Prostate gland (tissue), 2 donors: ENCODE data around the gene CYP27A1. TPM values are rescaled to one million over a fixed set of nuclear protein-coding genes. Genes with fewer than 3 reads are reported as not detected.

Experiments used
- DNase-seq: peaks from one replicate; pipeline ENCODE4 v3.0.0-alpha.2; 2019; ENCODE audit warnings: low spot score
- H3K27ac ChIP-seq, 2 donors: fragments of 200-600 bp; sonication (generic); 2 replicates each; pipeline ENCODE4 v1.5.1; 2017 to 2019
- H3K27me3 ChIP-seq: fragments of 200-600 bp; sonication (generic); replicated peaks from 2 replicates; pipeline ENCODE4 v1.5.1; 2019; ENCODE audit not compliant: insufficient read depth
- H3K36me3 ChIP-seq, 2 donors: fragments of 200-600 bp; sonication (generic); 1 replicate in 1 of 2; 2 replicates in 1 of 2; pipeline versions ENCODE4 v1.5.1 to v1.8.1; 2017 to 2019
- H3K4me1 ChIP-seq: fragments of 200-600 bp; sonication (generic); replicated peaks from 2 replicates; pipeline ENCODE4 v1.5.1; 2019
- H3K4me3 ChIP-seq, 2 donors: fragments of 200-600 bp; sonication (generic); 2 replicates each; pipeline ENCODE4 v1.5.1; 2017 to 2019
- H3K9me3 ChIP-seq: fragments of 200-600 bp; sonication (generic); 2 replicates; pipeline ENCODE4 v1.5.1; 2017
- CTCF ChIP-seq, 4 experiments: fragments of 200-600 bp in 2 of 4; fragments of 450-650 bp in 2 of 4; sonication (generic) in 2 of 4; IDR thresholded peaks; 1 replicate in 3 of 4; 2 replicates in 1 of 4; pipeline ENCODE4 v1.5.1; 2016 to 2019; ENCODE audit warnings: antibody characterized with exemption in 4 of 4, mild to moderate bottlenecking in 2 of 4, moderate library complexity in 2 of 4
- POLR2A ChIP-seq: fragments of 450-650 bp; IDR thresholded peaks from one replicate; pipeline ENCODE4 v1.6.1; 2016; ENCODE audit warnings: antibody characterized with exemption, mild to moderate bottlenecking
- POLR2AphosphoS5 ChIP-seq: sonication (generic); formaldehyde crosslinking; IDR thresholded peaks from one replicate; pipeline ENCODE4 v1.6.1; 2017; ENCODE audit warnings: antibody characterized with exemption
- WGBS: methylation state at CpG from one replicate; pipeline ENCODE4 v1.1.5; 2018; 5-methylcytosine and 5-hydroxymethylcytosine counted together
- intact Hi-C: fragments of 100-400 bp; cut with DNase I; formaldehyde crosslinking; loops from one replicate; pipeline ENCODE4 v1.14.2; 2022
- total RNA-seq, 2 donors: library from RNA; depleted of rRNA; stranded (reverse); fragments of >200 nt; gene quantifications; one replicate each; pipeline ENCODE4 v1.1.0, GENCODE V29; 2016

CYP27A1 gene
- total RNA-seq, 2 donors from 2014 or later: 97.7 to 98.3 TPM

GRCh38 chr2:218831378-218831990 lies 49.5 kb downstream of the CYP27A1 start, which contains the start of gene PRKAG3:
Gene PRKAG3, minus strand, starts transcription at chr2:218831803.
- DNase-seq: no peak
- Histone ChIP-seq H3K27ac (no peak within 1 kb of the TSS), H3K27me3 (no peaks in the 10 kb centered on the region), H3K4me1 (no peaks in the 10 kb centered on the region), H3K9me3 (no peaks in the 10 kb centered on the region), H3K36me3 (no peaks in the 10 kb centered on the region), H3K4me3 (no peak within 1 kb of the TSS)
- intact Hi-C loops: no loop called here
- TF ChIP-seq CTCF (IDR thresholded peaks at IDR 0.05): no peak
- TF ChIP-seq POLR2AphosphoS5: no peak
- no peak for TF ChIP-seq POLR2A
- 76% methylated on average over 18 of the region's 18 CpGs for WGBS

GRCh38 chr2:218832081-218832480 lies 50.1 kb downstream of the CYP27A1 start:
- Histone ChIP-seq H3K4me1 (no peaks in the 10 kb centered on the region), H3K9me3 (no peaks in the 10 kb centered on the region), H3K27me3 (no peaks in the 10 kb centered on the region), H3K36me3 (no peaks in the 10 kb centered on the region), H3K27ac (no peak overlapping the region), H3K4me3 (no peak overlapping the region)
- intact Hi-C loops: no loop called here
- DNase-seq: no peak
- TF ChIP-seq POLR2A: no peak
- no peak for TF ChIP-seq POLR2AphosphoS5
- no peak for TF ChIP-seq CTCF (IDR thresholded peaks at IDR 0.05)
- 94% methylated on average over 3 of the region's 3 CpGs for WGBS

- no peak for DNase-seq
- 67% methylated on average over 3 of the region's 3 CpGs for WGBS
- Histone ChIP-seq H3K36me3 (no peaks in the 10 kb centered on the region), H3K4me3 (no peak overlapping the region), H3K27me3 (no peaks in the 10 kb centered on the region), H3K9me3 (no peaks in the 10 kb centered on the region), H3K4me1 (no peaks in the 10 kb centered on the region), H3K27ac (no peak overlapping the region)
- intact Hi-C loops: no loop called here
- no peak for TF ChIP-seq POLR2A
- no peak for TF ChIP-seq CTCF (IDR thresholded peaks at IDR 0.05)
- no peak for TF ChIP-seq POLR2AphosphoS5
These were observed 50.6 kb downstream of the CYP27A1 start for GRCh38 chr2:218832520-218832919.

GRCh38 chr2:218833023-218833609 lies 51.2 kb downstream of the CYP27A1 start:
- no peak for DNase-seq
- Histone ChIP-seq H3K27me3 (no peaks in the 10 kb centered on the region), H3K4me1 (no peaks in the 10 kb centered on the region), H3K36me3 (no peaks in the 10 kb centered on the region), H3K27ac (no peak overlapping the region), H3K9me3 (no peaks in the 10 kb centered on the region), H3K4me3 (no peak overlapping the region)
- 82% methylated on average over 4 of the region's 4 CpGs for WGBS
- intact Hi-C loops: no loop called here
- TF ChIP-seq POLR2AphosphoS5: no peak
- no peak for TF ChIP-seq POLR2A
- TF ChIP-seq CTCF (IDR thresholded peaks at IDR 0.05): no peak

GRCh38 chr2:218834685-218835084 lies 52.7 kb downstream of the CYP27A1 start:
- DNase-seq: no peak
- no peak overlapping the region for H3K27ac ChIP-seq
- no peak overlapping the region for H3K4me3 ChIP-seq
- H3K36me3 ChIP-seq: no peaks in the 10 kb centered on the region
- intact Hi-C loops: no loop called here
- TF ChIP-seq POLR2A (no peak), POLR2AphosphoS5 (no peak), CTCF (IDR thresholded peaks at IDR 0.05) (no peak)
- H3K4me1 ChIP-seq: no peaks in the 10 kb centered on the region
- 44% methylated on average over 4 of the region's 4 CpGs for WGBS
- no peaks in the 10 kb centered on the region for H3K27me3 ChIP-seq
- H3K9me3 ChIP-seq: no peaks in the 10 kb centered on the region
